ENCODE measurements around the gene NEURL4.

The NEURL4 gene

DNA sequence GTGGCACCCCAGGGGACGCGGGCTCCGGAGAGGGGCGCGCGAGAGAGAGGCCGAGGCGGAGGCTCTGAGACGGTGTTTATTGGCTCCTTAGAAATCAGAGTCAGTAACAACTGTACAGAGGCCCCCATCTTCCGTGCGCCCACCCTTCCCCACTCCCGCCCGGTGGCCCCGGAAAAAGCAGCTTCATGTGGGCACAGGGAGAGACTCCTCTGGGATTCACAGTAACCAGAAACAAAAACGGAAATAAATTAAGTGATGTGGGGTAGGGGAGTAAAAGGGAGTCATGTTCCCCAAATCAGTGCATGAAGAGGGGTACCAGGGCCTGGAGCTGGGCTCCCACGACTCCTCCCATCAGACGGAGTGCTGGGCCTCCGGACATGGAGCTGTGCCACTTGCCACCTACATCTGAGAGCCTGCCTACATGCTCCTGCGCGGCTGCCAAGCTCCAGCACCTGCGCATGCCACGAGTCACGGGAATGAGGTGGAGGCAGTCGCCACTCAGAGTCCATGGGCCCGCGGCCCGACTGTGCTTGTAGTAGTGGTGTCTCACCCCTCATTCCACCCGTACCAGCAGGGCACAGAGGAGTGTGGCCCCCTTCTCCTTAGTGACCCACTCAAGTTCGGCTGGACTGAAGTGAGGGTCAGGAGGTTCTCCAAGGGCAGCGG lies 13.4 kb downstream of the NEURL4 start:
- TF ChIP-seq, protein P1, sequence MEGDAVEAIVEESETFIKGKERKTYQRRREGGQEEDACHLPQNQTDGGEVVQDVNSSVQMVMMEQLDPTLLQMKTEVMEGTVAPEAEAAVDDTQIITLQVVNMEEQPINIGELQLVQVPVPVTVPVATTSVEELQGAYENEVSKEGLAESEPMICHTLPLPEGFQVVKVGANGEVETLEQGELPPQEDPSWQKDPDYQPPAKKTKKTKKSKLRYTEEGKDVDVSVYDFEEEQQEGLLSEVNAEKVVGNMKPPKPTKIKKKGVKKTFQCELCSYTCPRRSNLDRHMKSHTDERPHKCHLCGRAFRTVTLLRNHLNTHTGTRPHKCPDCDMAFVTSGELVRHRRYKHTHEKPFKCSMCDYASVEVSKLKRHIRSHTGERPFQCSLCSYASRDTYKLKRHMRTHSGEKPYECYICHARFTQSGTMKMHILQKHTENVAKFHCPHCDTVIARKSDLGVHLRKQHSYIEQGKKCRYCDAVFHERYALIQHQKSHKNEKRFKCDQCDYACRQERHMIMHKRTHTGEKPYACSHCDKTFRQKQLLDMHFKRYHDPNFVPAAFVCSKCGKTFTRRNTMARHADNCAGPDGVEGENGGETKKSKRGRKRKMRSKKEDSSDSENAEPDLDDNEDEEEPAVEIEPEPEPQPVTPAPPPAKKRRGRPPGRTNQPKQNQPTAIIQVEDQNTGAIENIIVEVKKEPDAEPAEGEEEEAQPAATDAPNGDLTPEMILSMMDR (IDR thresholded peaks at IDR 0.05; ENCODE audit: control insufficient read depth, insufficient read depth, low read depth, low read length, missing control alignments): no peak
- peak overlapping the region; percentile 74 for H3K4me3 ChIP-seq (ENCODE audit: control insufficient read depth, low read depth, low read length)
- no peak for DNase-seq (ENCODE audit: low read depth)

DNA sequence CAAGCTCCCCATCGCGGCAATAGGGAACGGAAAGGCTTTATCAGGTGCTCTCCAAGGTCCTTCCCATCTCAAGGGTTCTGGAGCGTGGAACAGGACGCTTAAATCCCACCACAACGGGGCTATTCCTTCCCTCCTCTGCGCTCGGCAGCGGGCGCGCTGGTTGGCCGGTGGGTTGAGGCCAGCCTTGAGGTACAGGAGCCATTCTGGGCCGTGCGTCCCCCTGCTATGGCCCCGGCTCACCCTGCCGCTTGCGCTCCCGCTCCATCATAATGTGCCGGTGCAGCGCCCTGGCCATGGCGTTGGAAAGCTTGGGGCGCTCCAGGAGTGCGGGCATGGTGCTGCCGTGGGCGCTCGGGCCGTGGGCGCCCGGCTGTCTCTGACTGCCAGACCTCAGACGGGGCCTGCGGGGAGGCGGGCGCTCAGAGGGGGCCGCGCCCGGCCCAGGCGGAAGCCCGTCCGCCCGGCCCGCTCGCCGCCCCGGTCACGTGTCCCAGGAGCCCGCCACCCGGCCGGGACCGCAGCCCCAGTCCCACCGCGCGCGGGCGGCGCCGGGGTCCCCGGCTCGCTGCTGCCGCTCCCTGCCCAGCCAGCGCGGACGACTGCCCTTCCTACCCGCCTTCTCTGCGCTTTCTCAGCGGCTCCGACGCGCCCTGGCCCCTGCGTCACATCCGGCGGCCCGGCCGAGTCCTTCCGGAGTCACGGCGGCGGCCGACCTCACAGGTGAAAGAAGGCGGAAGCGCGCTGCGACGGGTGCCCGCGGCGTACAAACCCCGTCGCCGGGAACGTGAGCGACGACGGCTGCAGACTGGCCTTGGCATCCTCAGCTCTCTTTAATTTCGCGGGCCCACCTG lies 14.2 kb downstream of the NEURL4 start, which contains the start of gene GPS2:
GPS2 (minus strand) TSS at position 642 of the 851 bp plus-strand sequence; CDS start at position 334, 308 bp downstream.
- DNase-seq (ENCODE audit: low read depth): no peak
- TF ChIP-seq, protein P1 (IDR thresholded peaks at IDR 0.05; ENCODE audit: control insufficient read depth, insufficient read depth, low read depth, low read length, missing control alignments): no peak
- peak within 1 kb of the TSS; percentile 74 for H3K4me3 ChIP-seq (ENCODE audit: control insufficient read depth, low read depth, low read length)

DNA sequence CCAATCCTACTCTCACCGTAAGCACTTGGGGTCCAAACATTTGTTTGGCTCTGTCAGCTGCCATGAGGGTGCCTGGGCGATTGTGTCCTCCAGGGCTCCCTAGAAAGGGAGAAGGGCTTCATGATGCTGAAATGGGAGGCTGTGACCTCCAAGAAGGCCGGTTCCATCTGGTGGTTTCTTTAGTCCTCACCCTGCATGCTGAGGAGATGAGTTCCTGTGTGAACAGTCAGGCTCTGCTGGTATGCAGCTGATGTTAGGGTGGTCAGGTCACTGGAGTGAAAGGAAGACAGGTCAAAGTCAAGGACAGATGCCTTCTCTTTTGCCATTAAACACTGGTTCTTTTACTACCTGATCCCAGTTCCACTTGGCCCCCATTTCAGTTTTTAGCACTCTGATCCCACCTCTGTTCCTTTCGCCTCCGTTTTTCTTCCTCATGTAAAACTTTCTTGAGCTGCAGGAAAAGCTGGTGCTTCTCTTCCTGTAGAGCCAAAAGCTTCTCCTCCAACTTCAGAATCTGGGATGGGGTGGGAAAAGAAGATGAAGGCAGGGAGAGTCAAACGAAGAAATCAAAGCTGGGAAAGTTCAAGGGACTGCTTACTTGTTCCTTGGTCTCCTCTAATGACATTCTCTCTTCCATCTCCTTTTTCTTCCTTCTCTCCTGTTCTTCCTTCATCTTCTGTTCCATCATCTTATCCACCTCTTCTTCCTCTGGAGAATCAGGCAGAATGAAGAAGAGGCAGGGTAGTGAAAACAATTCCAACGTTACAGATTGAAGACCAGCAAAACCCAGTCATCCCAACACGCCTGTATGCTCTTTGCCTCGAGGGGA lies 15.0 kb downstream of the NEURL4 start:
- no peak for DNase-seq (ENCODE audit: low read depth)

DNA sequence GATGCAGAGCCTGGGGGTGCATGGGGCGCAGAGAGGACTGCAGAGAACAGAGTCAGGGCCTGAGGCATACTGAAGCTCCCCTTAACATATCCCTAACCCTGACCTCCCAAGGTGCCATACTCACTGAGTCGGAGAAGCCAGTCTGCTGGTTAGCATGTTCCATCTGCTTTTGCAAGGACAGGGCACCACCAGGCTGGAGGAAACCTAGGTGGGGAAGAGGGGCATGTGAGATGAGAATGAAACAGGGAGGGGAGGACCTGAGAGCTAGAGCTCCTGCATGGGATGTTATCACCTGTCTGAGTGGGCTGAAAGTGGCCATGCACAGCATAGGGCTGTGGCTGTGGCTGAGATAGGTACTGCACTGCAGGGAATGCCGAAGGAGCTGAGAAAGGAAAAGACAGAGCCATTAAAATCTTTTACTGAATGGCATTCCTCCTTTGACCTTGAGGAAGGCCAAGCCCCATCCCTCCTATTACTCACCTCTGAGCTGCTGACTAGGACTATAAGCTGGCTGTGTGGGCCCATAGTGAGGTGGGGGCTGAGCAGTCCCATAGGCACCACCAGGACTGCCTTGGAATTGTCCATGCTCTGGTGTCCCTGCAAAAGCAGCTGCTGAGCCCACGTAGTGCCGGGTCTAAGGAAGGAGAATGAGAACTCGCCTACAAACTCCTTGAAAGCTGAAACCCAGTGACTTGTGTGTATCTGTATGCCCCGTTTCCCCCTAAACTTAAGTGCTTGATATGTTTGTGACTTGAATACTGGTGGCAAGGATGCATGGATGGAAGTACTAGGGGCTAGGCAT lies 15.8 kb downstream of the NEURL4 start:
- H3K4me3 ChIP-seq (ENCODE audit: control insufficient read depth, low read depth, low read length): no peak overlapping the region
- DNase-seq (ENCODE audit: low read depth): no peak
- TF ChIP-seq, protein P1 (IDR thresholded peaks at IDR 0.05; ENCODE audit: control insufficient read depth, insufficient read depth, low read depth, low read length, missing control alignments): no peak

More for the DNA sequence above, 15.0 kb downstream of the NEURL4 start:
- peak overlapping the region; percentile 74 for H3K4me3 ChIP-seq (ENCODE audit: control insufficient read depth, low read depth, low read length)
- TF ChIP-seq, protein P1 (IDR thresholded peaks at IDR 0.05; ENCODE audit: control insufficient read depth, insufficient read depth, low read depth, low read length, missing control alignments): no peak

DNA sequence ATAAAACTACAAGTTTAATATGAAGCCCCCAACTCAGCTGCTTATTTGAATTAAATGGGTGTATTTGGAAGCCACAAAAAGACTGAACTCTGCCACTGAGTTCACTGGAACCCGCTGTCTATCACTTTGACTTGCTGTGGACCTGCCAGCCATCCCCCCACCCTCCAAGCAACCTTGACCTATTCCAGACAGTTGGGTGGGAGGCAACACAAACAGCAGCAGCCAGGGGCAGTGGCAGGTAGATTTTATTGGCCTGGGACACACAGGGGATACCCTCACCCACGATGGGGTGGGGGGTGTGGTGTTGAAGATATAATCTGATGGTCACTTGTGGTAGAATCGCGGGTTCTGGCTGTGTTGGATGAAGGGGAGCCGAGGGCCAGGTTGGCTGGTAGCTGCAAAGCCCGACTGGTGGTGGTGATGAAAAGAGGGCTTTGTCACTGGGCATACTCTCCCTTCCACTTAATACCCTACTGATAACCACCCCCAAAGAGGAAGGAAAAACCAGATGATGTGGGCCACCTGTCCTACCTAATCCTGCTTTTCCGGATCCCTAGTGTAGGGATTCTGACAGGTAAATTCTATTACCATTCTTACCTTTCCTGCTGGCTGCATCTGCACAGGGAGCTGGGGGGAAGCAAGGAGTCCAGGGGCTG lies 16.6 kb downstream of the NEURL4 start:
- TF ChIP-seq, protein P1 (IDR thresholded peaks at IDR 0.05; ENCODE audit: control insufficient read depth, insufficient read depth, low read depth, low read length, missing control alignments): no peak
- DNase-seq (ENCODE audit: low read depth): no peak
- H3K4me3 ChIP-seq (ENCODE audit: control insufficient read depth, low read depth, low read length): no peak overlapping the region

Data from AG09309 (cell line).